Heart left ventricle (tissue), 13 donors: ENCODE results near the gene HERC5.

Experiments used
- POLR2A ChIP-seq, 2 donors: fragments of 450-650 bp; IDR thresholded peaks; one replicate each; pipeline ENCODE4 v1.6.1; 2017; ENCODE audit warnings: antibody characterized with exemption in 2 of 2, mild to moderate bottlenecking in 2 of 2, moderate library complexity in 2 of 2
- TF ChIP-seq, protein P1 (sequence below), 12 donors: fragments of 200-600 bp; sonication (generic) in 4 of 12; IDR thresholded peaks; one replicate each; pipeline versions ENCODE4 v1.5.0 to v1.8.0; 2018 to 2022; ENCODE audit warnings: antibody characterized with exemption in 12 of 12, mild to moderate bottlenecking in 5 of 12
- donor health status: ischemic (EF 13 %, LVEDD 7.1; RV severe dilation, severe dysfunction).
- donor health status: DM: no; HTN: yes; CAD: no.
- donor health status: DM: no; HTN: no; CAD: no.
- donor health status: ischemic (EF 25% LVEDD 6.9; RV normal size, moderate dysfunction).
- donor health status: ischemic (EF 25% LVEDD 5.7; RV mildly dilated, moderate dysfunction).
- donor health status: ischemic (EF 35%, LVEDD 5.7; RV mildly dilated, moderate dysfunction).
- donor health status: nonischemic (EF 11% LVEDD 7.7; RV severe dilation, severe dysfunction).
- donor health status: DM: yes; HTN: yes; CAD: no.
- donor health status: PGD.
- donor health status: ischemic (EF 29% LVEDD 5.4; RV normal size, mild dysfunction).
- donor health status: nonischemic (EF 23%, LVEDD 6.1; RV moderate dilation, normal function).

DNA sequence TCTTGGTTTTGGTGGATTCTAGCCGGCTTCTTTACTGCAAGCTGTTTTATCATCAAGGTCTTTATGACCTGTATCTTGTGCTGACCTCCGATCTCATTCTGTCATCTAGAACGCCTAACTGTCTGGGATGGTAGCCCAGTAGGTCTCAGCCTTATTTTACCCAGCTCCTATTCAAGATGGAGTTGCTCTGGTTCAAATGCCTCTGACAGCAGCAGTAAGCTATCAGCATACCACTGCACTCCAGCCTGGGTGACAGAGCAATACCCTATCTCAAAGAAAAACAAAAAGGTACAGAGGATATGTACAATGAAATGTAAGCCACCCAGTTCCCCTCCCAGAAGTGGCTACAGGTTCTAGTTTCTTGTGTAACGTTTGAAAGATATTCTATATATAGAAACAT, 42.2 kb upstream of the HERC5 start:
- TF ChIP-seq POLR2A (IDR thresholded peaks at IDR 0.05) = no peak
- TF ChIP-seq, protein P1, sequence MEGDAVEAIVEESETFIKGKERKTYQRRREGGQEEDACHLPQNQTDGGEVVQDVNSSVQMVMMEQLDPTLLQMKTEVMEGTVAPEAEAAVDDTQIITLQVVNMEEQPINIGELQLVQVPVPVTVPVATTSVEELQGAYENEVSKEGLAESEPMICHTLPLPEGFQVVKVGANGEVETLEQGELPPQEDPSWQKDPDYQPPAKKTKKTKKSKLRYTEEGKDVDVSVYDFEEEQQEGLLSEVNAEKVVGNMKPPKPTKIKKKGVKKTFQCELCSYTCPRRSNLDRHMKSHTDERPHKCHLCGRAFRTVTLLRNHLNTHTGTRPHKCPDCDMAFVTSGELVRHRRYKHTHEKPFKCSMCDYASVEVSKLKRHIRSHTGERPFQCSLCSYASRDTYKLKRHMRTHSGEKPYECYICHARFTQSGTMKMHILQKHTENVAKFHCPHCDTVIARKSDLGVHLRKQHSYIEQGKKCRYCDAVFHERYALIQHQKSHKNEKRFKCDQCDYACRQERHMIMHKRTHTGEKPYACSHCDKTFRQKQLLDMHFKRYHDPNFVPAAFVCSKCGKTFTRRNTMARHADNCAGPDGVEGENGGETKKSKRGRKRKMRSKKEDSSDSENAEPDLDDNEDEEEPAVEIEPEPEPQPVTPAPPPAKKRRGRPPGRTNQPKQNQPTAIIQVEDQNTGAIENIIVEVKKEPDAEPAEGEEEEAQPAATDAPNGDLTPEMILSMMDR (IDR thresholded peaks at IDR 0.05) = no peak
